Medulla oblongata (tissue), 1 donor: Measurements from ENCODE around the gene ANKS1A.
A peak's percentile ranks its signal among the peaks of the same experiment; 100 is the strongest.
"Not testable (repeated sequence)": the region's sequence is repeated elsewhere in the genome, so short reads cannot be mapped to it uniquely, and the experiment has no call there.

ENCODE experiments used
- DNase-seq: peaks from one replicate; pipeline ENCODE4 v3.0.0-alpha.2; 2015; ENCODE audit errors: extremely low spot score

The ANKS1A gene, protein sequence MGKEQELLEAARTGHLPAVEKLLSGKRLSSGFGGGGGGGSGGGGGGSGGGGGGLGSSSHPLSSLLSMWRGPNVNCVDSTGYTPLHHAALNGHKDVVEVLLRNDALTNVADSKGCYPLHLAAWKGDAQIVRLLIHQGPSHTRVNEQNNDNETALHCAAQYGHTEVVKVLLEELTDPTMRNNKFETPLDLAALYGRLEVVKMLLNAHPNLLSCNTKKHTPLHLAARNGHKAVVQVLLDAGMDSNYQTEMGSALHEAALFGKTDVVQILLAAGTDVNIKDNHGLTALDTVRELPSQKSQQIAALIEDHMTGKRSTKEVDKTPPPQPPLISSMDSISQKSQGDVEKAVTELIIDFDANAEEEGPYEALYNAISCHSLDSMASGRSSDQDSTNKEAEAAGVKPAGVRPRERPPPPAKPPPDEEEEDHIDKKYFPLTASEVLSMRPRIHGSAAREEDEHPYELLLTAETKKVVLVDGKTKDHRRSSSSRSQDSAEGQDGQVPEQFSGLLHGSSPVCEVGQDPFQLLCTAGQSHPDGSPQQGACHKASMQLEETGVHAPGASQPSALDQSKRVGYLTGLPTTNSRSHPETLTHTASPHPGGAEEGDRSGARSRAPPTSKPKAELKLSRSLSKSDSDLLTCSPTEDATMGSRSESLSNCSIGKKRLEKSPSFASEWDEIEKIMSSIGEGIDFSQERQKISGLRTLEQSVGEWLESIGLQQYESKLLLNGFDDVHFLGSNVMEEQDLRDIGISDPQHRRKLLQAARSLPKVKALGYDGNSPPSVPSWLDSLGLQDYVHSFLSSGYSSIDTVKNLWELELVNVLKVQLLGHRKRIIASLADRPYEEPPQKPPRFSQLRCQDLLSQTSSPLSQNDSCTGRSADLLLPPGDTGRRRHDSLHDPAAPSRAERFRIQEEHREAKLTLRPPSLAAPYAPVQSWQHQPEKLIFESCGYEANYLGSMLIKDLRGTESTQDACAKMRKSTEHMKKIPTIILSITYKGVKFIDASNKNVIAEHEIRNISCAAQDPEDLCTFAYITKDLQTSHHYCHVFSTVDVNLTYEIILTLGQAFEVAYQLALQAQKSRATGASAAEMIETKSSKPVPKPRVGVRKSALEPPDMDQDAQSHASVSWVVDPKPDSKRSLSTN

DNA sequence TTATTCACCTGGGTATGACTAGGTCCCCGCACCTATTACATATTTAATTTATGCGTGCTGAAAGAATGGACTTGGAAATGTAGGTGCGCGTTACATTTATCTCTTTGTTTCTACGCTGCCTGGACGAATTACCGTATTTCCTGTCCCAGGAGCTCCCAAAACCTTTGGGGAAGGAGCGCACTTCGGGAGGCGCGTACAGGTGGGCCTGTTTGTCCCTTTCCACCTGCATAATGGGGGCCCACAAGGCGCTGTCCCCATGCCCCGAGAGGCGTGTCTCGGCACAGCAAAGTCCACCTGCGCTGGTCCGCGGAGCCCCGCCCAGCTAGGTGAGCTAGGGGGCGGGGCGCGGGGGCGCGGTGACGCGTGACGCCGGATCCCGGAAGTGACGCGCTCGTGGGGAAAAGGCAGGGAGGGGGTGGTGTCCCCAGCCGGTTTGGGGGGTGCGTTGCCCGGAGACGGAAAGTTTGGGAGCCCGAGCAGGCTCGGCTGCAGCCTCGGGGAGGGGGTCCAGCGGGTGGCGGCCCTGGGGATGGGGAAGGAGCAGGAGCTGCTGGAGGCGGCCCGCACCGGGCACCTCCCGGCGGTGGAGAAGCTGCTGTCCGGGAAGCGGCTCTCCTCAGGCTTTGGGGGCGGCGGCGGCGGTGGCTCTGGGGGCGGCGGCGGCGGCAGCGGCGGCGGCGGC is at the start of gene ANKS1A:
TSS of gene ANKS1A (plus strand) at position 382 of the 682 bp plus-strand sequence. CDS start at position 530, 148 bp downstream.
- DNase-seq = peak; percentile 84

DNA sequence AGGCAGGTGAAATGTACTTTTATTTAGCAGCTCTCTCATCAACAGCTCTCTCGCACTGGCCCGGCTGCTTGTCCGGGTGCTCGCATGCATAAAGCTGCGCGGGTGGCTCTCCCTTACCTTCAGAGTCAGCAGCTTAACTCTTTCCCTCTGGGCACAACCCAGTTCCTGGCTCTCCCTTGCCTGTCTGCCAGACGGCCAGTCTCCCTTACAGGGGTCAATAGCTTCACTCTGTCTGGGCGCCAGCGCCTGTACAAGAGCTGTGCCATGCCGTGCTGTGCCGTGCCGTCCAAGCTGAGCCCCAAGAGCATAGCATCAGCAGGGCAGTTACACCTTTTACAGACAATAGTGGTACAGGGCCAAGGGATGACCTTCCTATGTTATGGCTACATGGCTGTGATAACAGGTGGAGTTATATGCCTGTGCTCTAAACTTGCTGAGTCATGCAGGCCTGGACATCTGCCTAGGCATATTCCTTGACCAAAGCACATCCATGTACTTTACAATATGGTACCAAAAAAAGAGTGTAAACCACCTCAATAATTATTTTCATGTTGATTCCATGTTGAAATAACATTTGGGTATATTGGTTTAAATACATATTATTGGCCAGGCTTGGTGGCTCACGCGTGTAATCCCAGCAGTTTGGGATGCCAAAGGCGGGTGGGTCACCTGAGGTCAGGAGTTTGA is 49.2 kb upstream of the ANKS1A start:
- DNase-seq = no peak

DNA sequence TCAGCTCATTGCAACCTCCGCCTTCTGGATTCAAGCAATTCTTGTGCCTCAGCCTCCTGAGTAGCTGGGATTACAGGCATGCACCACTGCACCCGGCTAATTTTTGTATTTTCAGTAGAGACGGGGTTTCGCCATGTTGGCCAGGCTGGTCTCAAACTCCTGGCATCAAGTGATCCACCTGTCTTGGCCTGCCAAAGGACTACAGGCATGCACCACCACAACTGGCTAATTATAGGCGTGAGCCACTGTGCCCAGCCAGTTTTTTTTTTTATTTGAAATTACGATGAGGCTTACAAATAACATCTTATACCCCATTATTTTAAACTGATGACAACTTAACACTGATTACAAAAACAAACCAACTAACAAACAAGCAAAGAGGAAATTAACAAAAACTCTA is 40.0 kb upstream of the ANKS1A start:
- DNase-seq = not testable (repeated sequence)

DNA sequence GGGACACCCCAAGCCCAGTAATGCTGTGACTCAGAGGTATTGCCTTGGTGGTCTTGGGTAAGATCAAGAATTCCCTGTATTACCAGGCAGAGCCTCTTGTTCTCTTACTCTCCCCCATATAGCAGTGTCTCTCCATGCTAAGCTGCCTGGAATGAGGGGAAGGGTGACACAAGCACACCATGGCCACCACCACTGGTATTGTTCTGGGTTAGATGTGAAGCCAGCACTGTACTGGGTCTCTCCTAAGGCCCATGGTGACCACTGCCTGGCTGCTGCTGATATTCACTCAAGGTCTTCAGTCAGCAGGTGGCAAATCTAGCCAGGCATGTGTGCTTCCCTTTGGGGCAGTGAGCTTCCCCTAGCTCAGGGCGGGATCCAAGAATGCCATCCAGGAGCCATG is 37.7 kb upstream of the ANKS1A start:
- DNase-seq = no peak

DNA sequence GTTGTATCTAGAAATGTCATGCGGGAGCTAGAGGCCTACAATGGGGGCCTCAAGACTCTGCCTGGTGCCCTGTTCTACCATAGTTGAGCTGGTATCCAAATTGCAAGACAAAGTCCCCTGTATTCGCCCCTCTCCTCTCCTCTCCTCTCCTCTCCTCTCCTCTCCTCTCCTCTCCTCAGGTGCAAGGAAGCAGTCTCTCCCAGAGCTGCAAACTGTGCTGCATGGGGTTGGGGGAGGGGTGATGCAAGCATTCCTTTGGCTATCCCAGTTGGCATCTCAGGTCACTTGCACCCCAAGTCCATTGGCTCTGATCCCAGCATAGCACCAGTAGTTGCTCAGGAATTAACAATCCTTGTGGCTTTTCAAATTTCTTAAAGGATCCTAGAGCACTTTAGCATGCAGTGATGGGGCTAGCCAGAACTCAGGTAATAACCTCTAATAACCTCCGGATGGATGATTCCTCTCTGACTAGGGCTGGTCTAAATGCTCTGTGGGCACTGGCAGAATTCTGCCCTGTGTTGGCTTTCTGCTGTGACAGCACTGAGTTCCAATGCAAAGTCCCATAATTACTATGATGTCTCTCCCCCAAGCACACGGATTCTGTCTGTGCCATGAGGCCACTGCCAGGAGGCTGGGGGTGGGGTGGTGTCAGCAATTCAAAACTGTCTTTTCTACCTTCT is 36.5 kb upstream of the ANKS1A start:
- no peak for DNase-seq

DNA sequence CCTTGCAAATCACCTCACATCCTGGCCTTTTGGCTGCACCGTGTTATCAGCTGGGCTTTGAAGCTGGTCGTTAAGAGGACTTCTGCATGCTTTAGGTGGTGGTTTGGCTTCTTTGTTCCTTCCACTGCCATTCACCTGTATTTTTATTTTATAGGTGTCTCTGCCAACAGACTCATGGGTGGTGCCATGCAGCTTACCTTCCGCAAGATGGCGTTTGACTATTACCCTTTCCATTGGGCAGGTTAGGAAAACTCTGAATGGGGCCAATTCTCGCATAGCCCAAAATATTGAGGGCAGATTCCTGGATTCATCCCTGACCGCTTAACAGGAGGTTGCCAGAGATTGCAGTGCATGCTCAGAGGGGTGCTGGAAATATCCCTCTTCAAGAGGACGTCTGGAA is 33.6 kb upstream of the ANKS1A start:
- DNase-seq = no peak

DNA sequence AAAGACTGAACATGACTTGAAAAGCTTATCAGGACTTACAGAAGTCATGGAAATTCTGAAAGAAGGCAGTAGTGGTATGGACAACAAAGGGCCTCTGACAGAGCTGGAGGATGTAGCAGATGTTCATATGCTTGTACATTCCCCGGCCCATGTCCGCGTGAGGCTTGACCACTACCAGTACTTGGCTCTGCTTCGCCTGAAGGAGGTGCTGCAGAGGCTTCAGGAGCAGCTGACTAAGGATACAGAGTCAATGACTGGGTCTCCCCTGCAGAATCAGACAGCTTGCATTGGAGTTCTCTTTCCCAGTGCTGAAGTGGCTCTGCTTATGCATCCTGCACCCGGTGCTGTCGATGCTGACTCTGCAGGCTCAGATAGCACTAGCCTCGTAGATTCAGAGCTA is 30.4 kb upstream of the ANKS1A start:
- no peak for DNase-seq

DNA sequence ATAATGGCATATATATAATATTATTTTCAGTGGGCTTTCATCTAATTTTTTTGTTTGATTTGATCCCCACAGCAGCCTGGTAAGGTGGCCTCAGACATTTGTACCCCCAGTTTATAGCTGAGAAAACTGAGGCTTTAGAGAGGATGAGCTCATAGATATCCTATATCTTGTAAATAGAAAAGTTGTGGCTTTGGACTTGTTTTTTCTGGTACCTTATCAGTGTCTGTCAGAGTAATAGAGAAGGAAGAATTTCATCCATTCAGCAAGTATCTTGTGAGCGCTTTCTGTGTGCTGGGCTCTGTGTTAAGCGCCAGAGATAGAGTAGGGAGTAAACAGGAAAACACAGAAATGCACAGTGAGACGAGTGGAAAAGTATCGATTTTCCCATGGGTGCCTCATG is 29.1 kb upstream of the ANKS1A start:
- DNase-seq = no peak

DNA sequence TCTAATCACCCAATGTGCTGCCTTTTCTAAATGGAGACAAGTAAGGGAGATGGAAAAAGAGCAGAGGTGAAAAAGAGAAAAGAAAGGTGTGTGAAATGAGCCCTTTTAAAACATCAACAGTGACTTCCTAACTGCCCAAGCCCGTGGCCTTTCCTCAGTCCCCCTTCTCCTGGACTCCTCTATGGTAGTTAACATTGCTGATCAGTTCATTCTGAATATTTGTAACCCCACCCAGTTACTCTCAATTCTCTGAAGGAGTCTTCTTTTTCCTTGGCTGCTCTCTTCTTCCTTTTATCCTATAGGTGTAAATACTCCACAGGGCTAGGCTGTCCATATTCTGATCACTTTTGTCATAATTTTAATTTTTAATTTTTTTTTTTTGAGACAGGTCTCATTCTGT is 28.3 kb upstream of the ANKS1A start:
- DNase-seq = no peak

DNA sequence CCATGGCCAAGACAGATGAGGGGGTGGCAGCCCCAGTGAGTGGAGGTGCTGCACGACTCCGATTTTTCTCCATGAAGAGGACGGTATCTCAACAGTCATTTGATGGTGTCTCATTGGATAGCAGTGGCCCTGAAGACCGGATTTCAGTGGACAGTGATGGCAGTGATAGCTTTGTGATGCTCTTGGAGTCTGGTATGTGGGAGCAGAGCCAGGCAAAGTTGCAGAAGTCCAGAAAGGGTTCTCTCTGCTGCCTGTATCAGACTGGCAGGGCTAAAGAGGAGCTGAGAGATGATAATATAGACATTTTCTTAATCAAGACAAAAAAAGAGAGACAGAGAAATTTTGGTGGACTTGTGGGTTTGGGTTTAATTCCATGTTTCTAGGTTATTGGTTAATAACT is 25.0 kb upstream of the ANKS1A start:
- DNase-seq = no peak

DNA sequence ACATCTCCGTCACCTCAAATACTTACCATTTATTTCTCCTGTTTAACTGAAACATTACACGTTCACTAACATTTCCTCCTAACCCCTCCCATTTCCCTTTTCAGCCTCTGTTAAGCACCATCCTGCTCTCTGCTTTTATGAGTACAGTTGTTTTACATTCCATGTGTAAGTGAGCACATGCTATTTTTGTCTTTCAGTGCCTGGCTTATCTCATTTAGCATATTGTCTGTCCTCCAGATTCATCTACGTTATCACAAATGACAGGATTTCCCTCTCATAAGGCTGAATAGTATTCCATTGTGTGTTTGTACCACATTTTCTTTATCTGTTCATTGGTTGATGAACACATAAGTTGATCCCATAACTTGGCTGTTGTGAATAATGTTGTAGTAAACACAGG is 23.9 kb upstream of the ANKS1A start:
- DNase-seq = no peak

DNA sequence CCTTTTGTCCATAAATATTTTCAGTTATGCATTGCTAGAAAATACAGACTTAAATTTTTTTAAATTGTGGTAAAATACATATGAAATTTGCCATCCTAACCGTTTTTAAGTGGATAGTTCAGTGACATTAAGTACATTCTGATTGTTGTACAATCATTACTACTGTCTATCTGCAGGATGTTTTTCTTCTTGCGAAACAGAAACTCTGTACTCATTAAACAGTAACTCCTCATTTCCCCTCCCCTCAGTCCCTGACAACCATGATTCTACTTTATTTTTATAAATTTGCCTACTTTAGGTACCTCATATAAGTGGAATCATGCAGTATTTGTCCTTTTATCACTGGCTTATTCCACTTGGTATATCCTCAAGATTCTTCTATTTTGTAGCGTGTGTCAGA is 22.5 kb upstream of the ANKS1A start:
- DNase-seq = no peak

DNA sequence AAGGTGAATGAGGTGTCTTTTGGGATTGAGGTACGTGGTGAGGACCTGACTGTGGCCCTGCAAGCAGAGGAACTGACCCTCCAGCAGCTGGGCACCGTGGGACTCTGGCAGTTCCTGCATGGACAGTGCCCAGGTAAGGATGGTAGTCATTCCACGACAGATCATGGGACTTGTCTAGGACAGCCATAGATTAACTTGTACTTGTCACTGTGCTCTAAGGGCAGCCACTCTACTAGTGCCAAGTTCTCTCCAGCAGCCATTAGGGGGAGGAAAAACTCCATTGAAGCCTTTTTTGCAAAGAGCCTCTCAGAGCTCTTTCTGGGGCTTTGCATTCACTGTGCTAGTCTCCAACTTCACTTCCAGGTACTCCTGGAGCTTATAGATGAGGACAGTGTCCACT is 21.6 kb upstream of the ANKS1A start:
- DNase-seq = no peak

DNA sequence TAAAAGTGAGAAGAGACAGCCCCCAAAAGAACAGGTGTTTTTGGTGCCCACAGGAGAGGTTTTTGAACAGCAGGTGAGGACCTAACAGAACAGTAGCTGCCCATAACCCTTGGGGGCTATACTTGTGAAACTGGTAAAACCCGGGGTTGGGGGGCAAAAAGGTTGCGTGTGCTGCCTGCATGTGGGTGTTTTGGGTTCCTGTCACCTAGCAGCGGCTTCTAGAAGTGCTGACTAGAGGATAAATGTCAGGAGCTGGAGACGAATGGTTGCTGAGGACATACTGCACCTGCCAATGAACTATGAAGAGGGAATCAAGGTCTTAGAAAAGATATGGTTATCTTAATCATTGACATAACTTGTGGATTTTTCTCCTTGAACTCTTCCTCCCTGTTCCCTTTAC is 17.2 kb upstream of the ANKS1A start:
- DNase-seq = no peak

DNA sequence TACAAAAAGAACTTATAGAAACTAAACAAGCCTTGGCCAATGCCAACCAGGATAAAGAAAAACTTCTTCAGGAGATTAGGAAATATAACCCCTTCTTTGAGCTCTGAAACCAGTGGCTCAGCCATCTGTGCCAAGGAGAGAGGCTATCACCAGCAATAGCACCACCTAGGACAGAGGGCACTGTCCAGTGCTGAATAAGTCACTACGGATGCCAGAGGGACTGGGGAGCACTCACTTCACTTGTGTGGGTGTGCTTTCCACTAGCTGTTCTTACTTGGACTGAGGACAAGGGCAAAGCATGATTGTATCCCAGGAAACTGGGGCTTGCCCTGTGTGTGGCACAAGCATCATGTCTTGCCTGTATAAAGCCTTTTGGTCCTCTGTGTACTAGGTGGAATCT is 16.7 kb upstream of the ANKS1A start:
- no peak for DNase-seq

DNA sequence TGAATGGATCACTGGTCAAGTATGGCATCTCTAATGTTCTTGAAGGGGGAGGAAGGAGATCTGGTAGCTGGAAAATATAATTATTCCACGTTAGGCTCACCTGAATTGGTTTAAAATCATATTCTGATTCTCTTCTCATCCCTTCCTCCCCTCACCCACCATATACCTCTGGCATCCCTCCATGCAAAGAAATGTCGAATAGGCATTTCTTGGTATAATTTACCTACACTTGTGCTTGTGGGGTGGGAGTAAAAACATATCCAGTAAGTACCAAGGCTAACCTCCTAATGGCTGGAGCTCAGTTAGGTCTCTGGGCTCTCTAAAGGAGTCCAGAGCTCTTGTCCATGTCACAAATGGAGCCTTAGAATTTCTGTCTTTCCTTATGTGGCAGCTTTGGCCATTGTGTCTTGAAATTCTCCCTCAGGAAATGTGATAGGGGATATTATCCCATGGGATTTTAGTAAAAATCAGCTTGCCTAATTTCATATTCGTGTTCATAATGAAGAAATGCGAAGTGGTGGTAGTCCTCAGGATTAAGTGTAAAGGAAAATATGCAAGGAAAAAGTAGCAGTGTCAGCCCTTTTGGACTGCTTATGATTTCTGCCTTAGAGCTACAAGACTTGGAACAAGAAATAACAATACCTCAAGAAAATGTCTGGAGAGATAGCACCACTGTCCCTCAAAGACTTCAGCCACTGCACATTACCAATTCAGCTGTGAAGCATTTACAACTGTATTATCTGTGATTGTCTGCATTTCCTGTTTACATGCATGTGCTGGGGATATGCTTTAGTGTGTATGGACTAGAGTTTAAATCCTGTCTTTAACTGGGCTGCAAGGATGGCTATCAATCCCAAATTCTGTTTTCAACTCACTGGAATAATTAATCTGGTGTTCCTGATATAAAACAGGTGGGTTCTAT is 13.5 kb upstream of the ANKS1A start:
- no peak for DNase-seq

DNA sequence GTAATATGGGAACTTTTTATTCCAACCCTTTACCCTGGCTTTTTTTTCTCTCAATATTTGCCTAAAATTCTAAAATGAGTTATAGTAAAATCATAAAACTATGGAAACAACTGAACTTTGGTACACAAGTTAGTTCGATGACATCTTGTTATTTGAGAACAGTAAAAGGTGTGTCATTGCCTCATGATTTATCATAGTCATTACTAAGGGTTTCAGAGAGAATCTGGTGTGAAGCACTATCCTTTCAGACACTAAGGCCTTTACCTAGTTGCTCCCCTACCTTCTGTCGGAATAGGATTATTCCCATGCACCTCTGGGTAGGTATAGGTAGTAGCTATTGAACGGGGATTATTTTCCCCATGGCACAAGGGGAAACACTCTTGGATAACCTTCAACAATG is 12.6 kb upstream of the ANKS1A start:
- no peak for DNase-seq

DNA sequence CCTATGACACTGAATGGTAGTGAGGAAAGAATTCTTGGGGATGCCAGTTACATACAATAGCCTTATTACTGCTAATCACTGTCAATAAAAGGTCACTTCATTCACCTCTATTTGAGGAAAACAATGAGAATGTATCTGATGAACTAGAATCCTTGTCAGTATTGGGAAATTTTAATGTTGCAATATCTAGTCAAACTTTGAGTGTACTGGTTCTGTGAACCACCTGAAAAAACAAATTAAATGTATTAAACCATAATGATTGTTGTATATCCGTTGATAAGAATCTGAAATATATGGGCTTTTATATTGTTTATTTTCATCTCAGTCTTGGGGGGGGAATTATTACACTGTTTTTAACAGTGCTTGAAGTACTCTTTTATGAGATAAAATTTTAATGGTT is 11.8 kb upstream of the ANKS1A start:
- DNase-seq = no peak

DNA sequence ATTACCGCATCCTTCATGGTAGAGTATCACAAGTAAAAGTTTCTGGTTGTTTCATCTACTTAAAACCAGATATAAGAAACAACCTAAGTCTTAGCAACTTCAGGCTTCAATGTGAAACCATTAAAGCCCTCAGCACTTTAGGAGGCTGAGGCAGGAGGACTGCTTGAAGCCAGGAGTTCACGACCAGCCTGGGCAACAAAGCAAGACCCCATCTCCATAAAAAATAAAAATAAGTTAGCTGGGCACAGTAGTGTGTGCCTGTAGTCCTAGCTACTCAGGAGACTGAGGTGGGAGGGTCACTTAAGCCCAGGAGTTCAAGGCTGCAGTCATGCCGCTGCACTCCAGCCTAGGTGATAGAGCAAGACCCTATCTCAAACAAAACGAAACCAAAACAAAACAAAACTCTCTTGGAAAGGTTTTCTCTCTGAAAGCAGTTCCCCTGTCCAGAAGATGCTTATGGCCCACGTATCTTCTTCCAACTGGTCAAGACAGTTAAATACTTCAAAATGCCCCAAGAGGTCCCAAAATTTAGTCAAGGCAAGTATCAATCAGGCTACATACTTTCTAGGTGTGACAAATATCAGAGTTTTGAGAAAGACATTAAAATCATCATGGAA is 11.1 kb upstream of the ANKS1A start:
- DNase-seq = no peak
